Loucy (cell line): ENCODE data around the gene FYN.

Experiments
- H2AFZ ChIP-seq: fragments of 200-600 bp; sonication (generic); 2 replicates; pipeline ENCODE4 v1.6.0; 2016; ENCODE audit warnings: antibody characterized with exemption, mild to moderate bottlenecking, low read length, moderate library complexity
- H3F3A ChIP-seq: fragments of 200-600 bp; 2 replicates; pipeline ENCODE4 v1.6.0; 2016; ENCODE audit warnings: antibody characterized with exemption, low read depth, mild to moderate bottlenecking
- H3K27me3 ChIP-seq: fragments of 200-600 bp; sonication (generic); 2 replicates; pipeline ENCODE4 v1.6.1; 2014; ENCODE audit warnings: low read length, mild to moderate bottlenecking; ENCODE audit not compliant: insufficient read depth, poor library complexity, severe bottlenecking
- H3K36me3 ChIP-seq: fragments of 200-600 bp; sonication (generic); 2 replicates; pipeline ENCODE4 v1.6.1; 2016; ENCODE audit warnings: low read length; ENCODE audit not compliant: insufficient read depth
- H3K4me1 ChIP-seq: fragments of 200-600 bp; sonication (generic); 2 replicates; pipeline ENCODE4 v1.5.1; 2014; ENCODE audit warnings: low read length, mild to moderate bottlenecking; ENCODE audit not compliant: insufficient read depth, poor library complexity, severe bottlenecking
- H3K4me2 ChIP-seq: fragments of 200-600 bp; sonication (generic); 2 replicates; pipeline ENCODE4 v1.6.0; 2014; ENCODE audit warnings: antibody characterized with exemption, low read length, low read depth, mild to moderate bottlenecking; ENCODE audit not compliant: poor library complexity, severe bottlenecking
- H3K4me3 ChIP-seq: fragments of 200-600 bp; sonication (generic); 2 replicates; pipeline ENCODE4 v1.5.1; 2014; ENCODE audit warnings: low read length, mild to moderate bottlenecking, mixed read lengths; ENCODE audit not compliant: poor library complexity, severe bottlenecking
- H3K79me2 ChIP-seq: fragments of 200-600 bp; sonication (generic); 2 replicates; pipeline ENCODE4 v1.6.1; 2014; ENCODE audit warnings: low read length; ENCODE audit not compliant: insufficient read depth
- H3K9ac ChIP-seq: fragments of 200-600 bp; sonication (generic); 2 replicates; pipeline ENCODE4 v1.6.0; 2014; ENCODE audit warnings: mild to moderate bottlenecking, low read depth, low read length, moderate library complexity; ENCODE audit not compliant: poor library complexity, severe bottlenecking
- H3K9me2 ChIP-seq: fragments of 200-600 bp; sonication (generic); replicated peaks from 2 replicates; pipeline ENCODE4 v1.6.1; 2016; ENCODE audit warnings: low read depth, low read length, mixed read lengths
- H3K9me3 ChIP-seq: fragments of 200-600 bp; sonication (generic); 2 replicates; pipeline ENCODE4 v1.6.1; 2014; ENCODE audit warnings: mild to moderate bottlenecking, antibody characterized with exemption, low read length, low read depth; ENCODE audit not compliant: insufficient read depth
- H4K20me1 ChIP-seq: fragments of 200-600 bp; sonication (generic); 2 replicates; pipeline ENCODE4 v1.6.0; 2014; ENCODE audit warnings: antibody characterized with exemption, low read length, mild to moderate bottlenecking; ENCODE audit not compliant: insufficient read depth, poor library complexity, severe bottlenecking
- CTCF ChIP-seq: fragments of 200-600 bp; sonication (generic); conservative IDR thresholded peaks from 2 replicates; pipeline ENCODE4 v1.5.1; 2014; ENCODE audit warnings: mild to moderate bottlenecking, antibody characterized with exemption, low read length
- EZH2phosphoT487 ChIP-seq: fragments of 200-600 bp; IDR thresholded peaks from 2 replicates; pipeline ENCODE4 v1.6.1; 2018; ENCODE audit warnings: antibody characterized with exemption, mild to moderate bottlenecking, moderate library complexity, borderline replicate concordance

The FYN gene

DNA sequence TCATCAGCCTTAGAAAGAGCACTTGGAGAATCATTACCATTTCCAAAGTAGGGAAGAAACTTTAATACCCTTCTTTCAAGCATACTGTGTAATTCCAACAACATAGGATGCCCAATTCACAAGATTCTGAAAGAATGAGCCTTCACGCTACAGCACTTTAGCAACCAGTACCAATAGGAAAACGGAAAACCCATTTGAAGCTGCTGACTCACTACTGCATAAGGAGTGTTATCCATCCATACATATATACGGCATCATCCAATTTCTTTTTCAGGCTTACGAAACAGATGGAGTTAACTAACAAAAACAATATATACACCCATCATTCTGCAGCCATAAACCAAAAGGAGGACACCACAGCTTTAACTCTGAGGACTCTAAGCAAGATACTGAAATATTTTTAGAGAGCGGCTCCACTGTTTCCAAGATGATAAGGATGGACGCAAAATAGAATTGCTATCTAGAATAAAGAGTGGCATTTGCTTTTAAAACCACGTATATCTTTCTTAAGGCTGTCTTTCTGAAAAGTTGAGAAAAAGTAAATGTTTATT is 24.9 kb downstream of the FYN start:
- Histone ChIP-seq H3K27me3 (no peaks in the 10 kb centered on the region), H3K4me3 (no peak overlapping the region), H3K4me1 (peaks cover 55% of the 10 kb centered on the region), H4K20me1 (peaks cover 14% of the 10 kb centered on the region), H3K9ac (no peak overlapping the region), H3K9me2 (no peaks in the 10 kb centered on the region), H3K79me2 (peaks cover 91% of the 10 kb centered on the region), H3K9me3 (no peaks in the 10 kb centered on the region), H3K36me3 (peaks cover 11% of the 10 kb centered on the region; the same call in 1 of the 2 replicates), H3K4me2 (no peak overlapping the region), H3F3A (no peaks in the 10 kb centered on the region), H2AFZ (no peak overlapping the region)
- TF ChIP-seq EZH2phosphoT487 (no peak), CTCF (no peak)

- peak overlapping the region; percentile 33 for H3K4me2 ChIP-seq
Measured at GRCh38 chr6:111846492-111847409, 26.5 kb downstream of the FYN start.

GRCh38 chr6:111846066-111846465 is 27.2 kb downstream of the FYN start:
- Histone ChIP-seq H3K9me3 (no peaks in the 10 kb centered on the region), H2AFZ (no peak overlapping the region), H3F3A (no peaks in the 10 kb centered on the region; the same call in 1 of the 2 replicates), H3K36me3 (peaks cover 11% of the 10 kb centered on the region; the same call in 1 of the 2 replicates), H3K4me3 (no peak overlapping the region), H3K4me2 (peak overlapping the region; percentile 33), H3K27me3 (no peaks in the 10 kb centered on the region), H3K9ac (no peak overlapping the region), H3K79me2 (peaks cover 90% of the 10 kb centered on the region), H3K9me2 (no peaks in the 10 kb centered on the region), H4K20me1 (peaks cover 6% of the 10 kb centered on the region), H3K4me1 (peaks cover 70% of the 10 kb centered on the region)
- no peak for TF ChIP-seq EZH2phosphoT487
- no peak for TF ChIP-seq CTCF

More at GRCh38 chr6:111846492-111847409, 26.5 kb downstream of the FYN start:
- Histone ChIP-seq H3K79me2 (peaks cover 90% of the 10 kb centered on the region), H3K4me1 (peaks cover 63% of the 10 kb centered on the region), H3K27me3 (no peaks in the 10 kb centered on the region), H3K9me3 (no peaks in the 10 kb centered on the region), H2AFZ (no peak overlapping the region), H3K4me3 (no peak overlapping the region), H3K36me3 (peaks cover 11% of the 10 kb centered on the region; the same call in 1 of the 2 replicates), H4K20me1 (peaks cover 9% of the 10 kb centered on the region), H3F3A (no peaks in the 10 kb centered on the region; the same call in 1 of the 2 replicates), H3K9ac (no peak overlapping the region), H3K9me2 (no peaks in the 10 kb centered on the region)
- TF ChIP-seq CTCF (no peak), EZH2phosphoT487 (no peak)
